ENCODE results near the gene DDX25. TPM values are rescaled to one million over a fixed set of nuclear protein-coding genes. Genes with fewer than 3 reads are reported as not detected.

Gene DDX25
- total RNA-seq, 2 donors from 2014 or later, result 9.5 TPM; not detected in 1

- no peak for DNase-seq (ENCODE audit: low spot score)
- H3K4me1 ChIP-seq (replicated peaks), result no peaks in the 10 kb centered on the region
- H3K27me3 ChIP-seq (replicated peaks; ENCODE audit: insufficient read depth), result no peaks in the 10 kb centered on the region
- H3K9me3 ChIP-seq, result no peaks in the 10 kb centered on the region
- H3K4me3 ChIP-seq, result no peak overlapping the region
- no peak overlapping the region for H3K27ac ChIP-seq
- intact Hi-C loops (cut with DNase I), result no loop called here
- TF ChIP-seq POLR2AphosphoS5 (IDR thresholded peaks at IDR 0.05) (no peak), POLR2A (IDR thresholded peaks at IDR 0.05) (no peak), CTCF (IDR thresholded peaks at IDR 0.05) (no peak)
- H3K36me3 ChIP-seq, result no peaks in the 10 kb centered on the region
- WGBS, result 79% methylated on average over 8 of the region's 8 CpGs
Observed at GRCh38 chr11:125883375-125883774, 20.9 kb upstream of the DDX25 start.

GRCh38 chr11:125886997-125887372 is 17.3 kb upstream of the DDX25 start:
- Histone ChIP-seq H3K4me3 (peak overlapping the region; percentile 62 to 89), H3K27ac (peak overlapping the region; percentile 89 to 94), H3K4me1 (replicated peaks) (no peaks in the 10 kb centered on the region), H3K9me3 (no peaks in the 10 kb centered on the region), H3K27me3 (replicated peaks; ENCODE audit: insufficient read depth) (no peaks in the 10 kb centered on the region), H3K36me3 (no peaks in the 10 kb centered on the region)
- 13% methylated on average over 20 of the region's 24 CpGs for WGBS
- intact Hi-C loops (cut with DNase I), result loop anchor here (5.0 kb wide), 1 partner anchor 295 kb away; the partner anchor contains the start of gene STT3A
- DNase-seq (ENCODE audit: low spot score), result peak; percentile 24
- TF ChIP-seq POLR2AphosphoS5 (IDR thresholded peaks at IDR 0.05), result no peak
- TF ChIP-seq POLR2A (IDR thresholded peaks at IDR 0.05), result no peak
- no peak for TF ChIP-seq CTCF (IDR thresholded peaks at IDR 0.05)

GRCh38 chr11:125887373-125888324 is 16.7 kb upstream of the DDX25 start, which contains the start of gene HYLS1:
TSS of gene HYLS1 (plus strand) at chr11:125887668. CDS start at chr11:125899369, 11,701 bp downstream.
- Histone ChIP-seq H3K36me3 (no peaks in the 10 kb centered on the region), H3K4me3 (peak within 1 kb of the TSS; percentile 62 to 89), H3K4me1 (replicated peaks) (peaks cover 6% of the 10 kb centered on the region), H3K27ac (peak within 1 kb of the TSS; percentile 89 to 94), H3K27me3 (replicated peaks; ENCODE audit: insufficient read depth) (no peaks in the 10 kb centered on the region), H3K9me3 (no peaks in the 10 kb centered on the region)
- under 1% methylated on average over 33 of the region's 91 CpGs for WGBS
- TF ChIP-seq POLR2A (IDR thresholded peaks at IDR 0.05), result peak; percentile 59
- peak; percentile 92 for TF ChIP-seq POLR2AphosphoS5 (IDR thresholded peaks at IDR 0.05)
- TF ChIP-seq CTCF (IDR thresholded peaks at IDR 0.05), result peak in 1 of 4 experiments; percentile 50
- intact Hi-C loops (cut with DNase I), result loop anchor here (5.0 kb wide), 1 partner anchor 295 kb away; the partner anchor contains the start of gene STT3A
- peak; percentile 92 for DNase-seq (ENCODE audit: low spot score)

GRCh38 chr11:125890447-125891100 is 13.7 kb upstream of the DDX25 start:
- no peaks in the 10 kb centered on the region for H3K36me3 ChIP-seq
- peaks cover 6% of the 10 kb centered on the region for H3K4me1 ChIP-seq (replicated peaks)
- H3K27me3 ChIP-seq (replicated peaks; ENCODE audit: insufficient read depth), result no peaks in the 10 kb centered on the region
- no peak overlapping the region for H3K27ac ChIP-seq
- no peak overlapping the region for H3K4me3 ChIP-seq
- 45% methylated on average over 3 of the region's 3 CpGs for WGBS
- no peaks in the 10 kb centered on the region for H3K9me3 ChIP-seq
- intact Hi-C loops (cut with DNase I), result no loop called here
- TF ChIP-seq POLR2A (IDR thresholded peaks at IDR 0.05) (no peak), CTCF (IDR thresholded peaks at IDR 0.05) (no peak), POLR2AphosphoS5 (IDR thresholded peaks at IDR 0.05) (no peak)
- DNase-seq (ENCODE audit: low spot score), result no peak
